ENCODE measurements around the gene WDTC1.
"Not testable (repeated sequence)": the region's sequence is repeated elsewhere in the genome, so short reads cannot be mapped to it uniquely, and the experiment has no call there.

Gene WDTC1, protein sequence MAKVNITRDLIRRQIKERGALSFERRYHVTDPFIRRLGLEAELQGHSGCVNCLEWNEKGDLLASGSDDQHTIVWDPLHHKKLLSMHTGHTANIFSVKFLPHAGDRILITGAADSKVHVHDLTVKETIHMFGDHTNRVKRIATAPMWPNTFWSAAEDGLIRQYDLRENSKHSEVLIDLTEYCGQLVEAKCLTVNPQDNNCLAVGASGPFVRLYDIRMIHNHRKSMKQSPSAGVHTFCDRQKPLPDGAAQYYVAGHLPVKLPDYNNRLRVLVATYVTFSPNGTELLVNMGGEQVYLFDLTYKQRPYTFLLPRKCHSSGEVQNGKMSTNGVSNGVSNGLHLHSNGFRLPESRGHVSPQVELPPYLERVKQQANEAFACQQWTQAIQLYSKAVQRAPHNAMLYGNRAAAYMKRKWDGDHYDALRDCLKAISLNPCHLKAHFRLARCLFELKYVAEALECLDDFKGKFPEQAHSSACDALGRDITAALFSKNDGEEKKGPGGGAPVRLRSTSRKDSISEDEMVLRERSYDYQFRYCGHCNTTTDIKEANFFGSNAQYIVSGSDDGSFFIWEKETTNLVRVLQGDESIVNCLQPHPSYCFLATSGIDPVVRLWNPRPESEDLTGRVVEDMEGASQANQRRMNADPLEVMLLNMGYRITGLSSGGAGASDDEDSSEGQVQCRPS
- 47.2 to 65.1 (median 59.7) reads per million in 4 donors for total RNA-seq

DNA sequence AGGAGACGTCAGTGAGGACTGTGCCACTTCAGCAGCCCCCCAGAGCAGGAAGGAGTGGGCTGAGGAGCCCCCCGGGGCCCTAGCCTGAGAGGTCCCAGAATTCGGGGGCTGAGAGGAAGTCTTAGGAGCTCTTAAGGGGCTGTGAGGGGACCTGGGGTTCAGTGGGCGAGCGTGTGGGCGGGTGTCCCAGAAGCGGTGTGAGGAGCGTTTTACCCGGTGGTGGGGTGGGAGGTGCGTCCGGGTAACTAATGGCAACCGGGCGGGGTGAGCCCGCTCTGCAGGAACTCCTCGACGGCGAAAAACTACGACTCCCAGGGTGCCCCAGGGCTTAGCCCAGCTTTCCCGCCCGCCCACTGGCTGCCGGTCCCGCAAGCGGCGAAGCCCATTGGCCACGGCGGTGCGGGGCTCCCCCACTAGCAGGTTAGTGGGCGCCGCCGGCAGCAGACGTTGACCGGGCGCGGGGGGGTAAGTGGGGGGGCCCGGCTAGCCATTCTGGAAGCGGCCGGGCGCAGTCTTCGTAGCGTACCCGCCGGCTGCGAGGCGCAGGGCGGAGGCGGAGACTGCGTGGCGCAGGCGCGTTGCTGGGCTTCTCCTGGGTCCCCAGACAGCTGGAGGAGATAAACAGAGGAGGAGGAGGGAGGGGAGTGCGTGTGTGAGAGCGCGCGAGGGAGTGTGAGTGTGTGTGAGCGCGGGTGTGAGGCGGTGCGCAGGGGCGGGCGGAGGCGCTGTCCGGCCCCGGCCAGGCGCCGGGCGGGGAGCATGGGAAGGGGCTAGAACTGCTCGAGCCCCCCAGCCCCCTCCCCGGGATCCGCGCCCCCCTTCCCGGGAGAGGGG lies at the start of gene WDTC1:
Gene WDTC1 (plus strand): TSS at position 584 of the 834 bp plus-strand sequence. CDS start 26,423 bp downstream, outside the sequence.
- DNase-seq: peak; percentile 97 to 99 (median 98)

DNA sequence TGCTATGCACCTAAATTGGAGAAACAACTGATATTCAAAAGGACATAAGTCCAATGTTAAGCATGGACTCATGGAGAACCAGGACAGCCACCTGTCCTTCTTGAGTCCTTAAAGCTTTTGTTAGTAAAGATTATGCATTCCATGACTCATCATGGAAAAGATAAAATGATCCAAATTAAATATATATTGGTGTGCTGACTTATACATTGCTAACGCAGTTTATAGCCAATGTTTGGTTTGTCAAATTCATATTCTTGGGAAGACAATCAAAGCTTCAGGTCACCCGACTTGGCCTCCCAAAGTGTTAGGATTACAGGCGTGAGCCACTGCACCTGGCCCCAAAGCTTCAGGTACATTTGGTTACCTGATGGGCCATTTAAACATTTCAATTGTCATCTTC lies 49.8 kb upstream of the WDTC1 start:
- DNase-seq: not testable (repeated sequence)

- DNase-seq: no peak
Observed at GRCh38 chr1:27192039-27192529, 42.3 kb upstream of the WDTC1 start.

DNA sequence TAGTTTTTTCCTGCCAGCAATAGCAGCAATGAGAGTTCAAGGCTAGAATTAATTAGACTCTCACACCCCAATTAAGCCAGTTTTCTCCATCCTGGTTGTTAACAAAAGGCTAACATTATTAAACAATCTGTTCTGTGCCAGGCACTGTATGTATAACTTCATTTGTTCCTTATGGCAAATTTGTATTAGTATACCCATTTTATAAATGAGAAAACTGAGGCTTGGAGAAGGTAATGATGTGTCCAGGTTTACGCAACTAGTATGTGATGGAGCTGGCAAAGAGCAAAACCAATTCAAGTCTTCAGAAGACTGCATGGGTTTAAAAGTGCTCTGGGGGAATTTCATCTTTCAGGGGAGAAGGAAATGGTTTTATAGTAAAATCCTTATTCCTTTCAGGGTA lies 41.2 kb upstream of the WDTC1 start:
- no peak for DNase-seq

DNA sequence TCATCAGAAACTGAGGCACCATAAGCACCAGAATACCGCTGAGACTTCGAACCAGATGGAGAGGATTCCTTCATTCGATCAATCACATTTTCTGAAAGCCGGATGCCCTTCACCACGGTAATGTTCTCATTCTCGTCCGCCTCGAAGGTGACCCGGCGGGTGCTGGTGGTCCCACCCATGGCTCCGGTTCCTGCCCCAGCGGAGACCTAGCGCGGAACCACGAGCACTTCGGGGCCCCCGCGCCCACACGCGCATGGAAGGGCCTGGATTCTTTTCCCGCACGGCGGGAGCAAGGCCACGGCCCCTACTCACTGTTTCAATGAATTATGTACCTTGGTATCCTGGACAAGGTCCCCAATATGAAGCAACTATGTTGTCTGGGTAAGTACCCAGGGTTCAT lies 33.1 kb upstream of the WDTC1 start:
- DNase-seq: no peak

- DNase-seq: no peak
Observed at GRCh38 chr1:27203946-27204345, 30.5 kb upstream of the WDTC1 start.

- not testable (repeated sequence) for DNase-seq
Observed at GRCh38 chr1:27207238-27207637, 27.2 kb upstream of the WDTC1 start.

GRCh38 chr1:27208143-27208850 lies 26.1 kb upstream of the WDTC1 start:
- DNase-seq: not testable (repeated sequence)

- DNase-seq: no peak
Observed at GRCh38 chr1:27216466-27216865, 18.0 kb upstream of the WDTC1 start.

GRCh38 chr1:27217401-27217800 lies 17.0 kb upstream of the WDTC1 start:
- no peak for DNase-seq

DNA sequence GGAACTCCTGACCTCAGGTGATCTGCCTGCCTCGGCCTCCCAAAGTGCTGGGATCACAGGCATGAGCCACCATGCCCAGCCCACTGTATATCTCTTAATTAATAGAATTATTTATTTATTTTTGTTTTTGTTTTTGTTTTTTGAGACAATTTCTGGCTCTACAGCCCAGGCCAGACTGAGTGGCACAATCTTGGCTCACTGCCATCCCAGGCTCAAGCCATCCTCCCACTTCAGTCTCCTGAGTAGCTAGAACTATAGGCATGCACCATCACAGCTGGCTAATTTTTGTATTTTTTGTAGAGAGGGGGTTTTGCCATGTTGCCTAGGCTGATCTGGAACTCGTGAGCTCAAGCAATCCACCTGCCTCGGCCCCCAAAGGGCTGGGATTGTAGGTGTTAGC lies 15.7 kb upstream of the WDTC1 start:
- no peak for DNase-seq

- no peak for DNase-seq
Observed at GRCh38 chr1:27220096-27220495, 14.3 kb upstream of the WDTC1 start.

- DNase-seq: not testable (repeated sequence)
Observed at GRCh38 chr1:27220702-27221497, 13.5 kb upstream of the WDTC1 start.

GRCh38 chr1:27225621-27226020 lies 8.8 kb upstream of the WDTC1 start:
- DNase-seq: no peak

- no peak for DNase-seq
Observed at GRCh38 chr1:27227765-27228164, 6.7 kb upstream of the WDTC1 start.

DNA sequence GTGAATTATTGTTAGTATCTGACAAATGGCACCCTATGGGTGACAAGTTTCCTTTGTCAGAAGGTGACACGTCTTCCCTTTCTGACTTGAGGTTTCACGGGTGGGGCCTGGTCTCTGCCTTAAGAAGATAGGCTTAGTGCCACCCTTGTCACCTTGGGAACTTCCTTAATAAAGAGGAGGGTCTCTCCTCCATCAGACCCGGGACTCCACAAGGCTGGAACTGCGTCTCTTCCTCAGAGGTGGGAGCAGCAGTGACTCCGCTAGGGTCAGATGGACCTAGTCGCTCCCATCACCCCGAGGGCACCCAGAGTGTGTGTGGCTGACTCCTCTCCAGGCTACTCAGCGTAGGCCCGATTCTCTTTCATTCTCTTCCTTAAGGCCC lies 774 bp upstream of the WDTC1 start:
- DNase-seq: peak in 1 of 5 donors; percentile 37

- DNase-seq: no peak
Observed at GRCh38 chr1:27235827-27236226, 1.4 kb downstream of the WDTC1 start.

- DNase-seq: no peak
Observed at GRCh38 chr1:27237112-27237511, 2.7 kb downstream of the WDTC1 start.

DNA sequence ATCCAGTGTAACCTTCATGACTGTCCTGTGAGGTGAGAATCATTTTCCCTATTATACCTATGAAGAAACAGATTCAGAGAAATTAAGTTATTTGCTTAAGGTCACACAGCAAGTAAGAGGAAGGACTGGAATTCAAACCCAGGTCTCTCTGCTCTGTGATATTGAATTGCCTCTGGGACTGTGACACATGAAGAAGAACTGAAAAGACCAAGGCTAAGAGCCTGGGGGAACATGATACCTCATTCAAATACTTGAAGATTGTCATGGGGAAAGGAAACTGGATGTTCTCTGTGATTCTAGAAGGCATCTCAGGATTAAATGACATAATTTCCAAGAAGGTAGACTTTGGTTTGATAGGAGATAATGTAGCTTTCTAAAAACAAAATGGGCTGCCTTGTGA lies 3.6 kb downstream of the WDTC1 start:
- DNase-seq: no peak

DNA sequence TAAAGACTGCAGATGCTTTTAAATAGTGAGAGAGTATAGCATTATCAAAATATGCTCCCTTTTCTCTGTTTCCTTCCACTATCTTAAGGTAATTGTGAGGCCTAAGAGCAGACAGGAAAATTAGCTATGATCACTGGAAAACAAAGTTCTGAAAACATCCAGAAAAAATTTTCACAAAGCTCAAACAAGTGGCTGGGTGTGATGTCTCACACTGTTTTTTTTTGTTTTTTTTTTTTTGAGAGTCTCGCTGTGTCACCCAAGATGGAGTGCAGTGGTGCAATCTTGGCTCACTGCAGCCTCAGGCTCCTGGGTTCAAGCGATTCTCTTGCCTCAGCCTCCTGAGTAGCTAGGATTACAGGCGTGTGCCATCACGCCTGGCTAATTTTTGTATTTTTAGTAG lies 7.2 kb downstream of the WDTC1 start:
- no peak for DNase-seq

GRCh38 chr1:27243665-27244064 lies 9.2 kb downstream of the WDTC1 start:
- not testable (repeated sequence) for DNase-seq

GRCh38 chr1:27246194-27246593 lies 11.8 kb downstream of the WDTC1 start:
- no peak for DNase-seq

Data from T-helper 1 cell (primary cell).